H1 (cell line): Measurements from ENCODE around the gene FRMD3. TPM values are rescaled to one million over a fixed set of nuclear protein-coding genes. Genes with fewer than 3 reads are reported as not detected.

Experiments used
- ASH2L ChIP-seq: fragments of 200-600, 300-600 bp; sonication (generic); IDR thresholded peaks from one replicate; pipeline ENCODE4 v1.7.1; 2017; ENCODE audit warnings: low read length
- BRCA1 ChIP-seq: IDR thresholded peaks from 2 replicates; pipeline ENCODE4 v1.6.1; 2012; ENCODE audit warnings: low read depth, low read length, improper control_type of control experiment
- CBX8 ChIP-seq: fragments of 300-800, 300-1000 bp; sonication (generic); IDR thresholded peaks from 2 replicates; pipeline ENCODE4 v1.7.1; 2016; ENCODE audit warnings: low read depth, low read length, borderline replicate concordance
- CTCF ChIP-seq, 3 experiments: IDR thresholded peaks; 1 replicate in 2 of 3; 2 replicates in 1 of 3; pipeline versions ENCODE4 v1.5.1 to v1.6.1; 2011; ENCODE audit warnings: low read length in 3 of 3, mild to moderate bottlenecking in 3 of 3, inconsistent platforms in 2 of 3, low read depth in 1 of 3, moderate library complexity in 1 of 3; ENCODE audit not compliant: insufficient read depth in 1 of 3; ENCODE audit errors: control extremely low read depth in 1 of 3
- EZH2 ChIP-seq: fragments of 200-600 bp; sonication (generic); IDR thresholded peaks from 2 replicates; pipeline ENCODE4 v1.7.1; 2012; ENCODE audit warnings: low read depth, mild to moderate bottlenecking, moderate library complexity, low read length, inconsistent platforms; ENCODE audit not compliant: severe bottlenecking
- FOSL1 ChIP-seq: IDR thresholded peaks from 2 replicates; pipeline ENCODE4 v1.6.1; 2011; ENCODE audit warnings: mild to moderate bottlenecking, low read depth, low read length, moderate library complexity; ENCODE audit not compliant: insufficient read depth
- GTF2F1 ChIP-seq: IDR thresholded peaks from 2 replicates; pipeline ENCODE4 v1.6.1; 2012; ENCODE audit warnings: low read depth, low read length, improper control_type of control experiment, borderline replicate concordance
- HDAC2 ChIP-seq, 2 experiments: fragments of 300-600 bp in 1 of 2; sonication (generic) in 1 of 2; IDR thresholded peaks; 2 replicates each; pipeline ENCODE4 v1.6.1; 2011 to 2012; ENCODE audit warnings: low read depth in 2 of 2, low read length in 2 of 2, mild to moderate bottlenecking in 2 of 2, moderate library complexity in 2 of 2, borderline replicate concordance in 1 of 2, inconsistent platforms in 1 of 2
- PHF8 ChIP-seq: fragments of 200-600 bp; sonication (generic); conservative IDR thresholded peaks from 2 replicates; pipeline ENCODE4 v1.7.1; 2012; ENCODE audit warnings: low read depth, mild to moderate bottlenecking, inconsistent platforms, low read length, moderate library complexity
- RBBP5 ChIP-seq: IDR thresholded peaks from 2 replicates; pipeline ENCODE4 v1.7.1; 2012; ENCODE audit warnings: low read depth, mild to moderate bottlenecking, inconsistent platforms, low read length, moderate library complexity, borderline replicate concordance
- RFX5 ChIP-seq: IDR thresholded peaks from 2 replicates; pipeline ENCODE4 v1.6.1; 2011; ENCODE audit warnings: low read depth, low read length, improper control_type of control experiment, borderline replicate concordance
- RNF2 ChIP-seq: fragments of 200-900, 300-1000 bp; sonication (generic); IDR thresholded peaks from 2 replicates; pipeline ENCODE4 v1.7.1; 2016; ENCODE audit warnings: borderline replicate concordance, low read depth, mild to moderate bottlenecking, antibody characterized with exemption, low read length; ENCODE audit not compliant: poor library complexity, severe bottlenecking; ENCODE audit errors: missing control alignments
- SAP30 ChIP-seq: fragments of 300-600 bp; sonication (generic); IDR thresholded peaks from 2 replicates; pipeline ENCODE4 v1.7.1; 2012; ENCODE audit warnings: low read length, moderate library complexity, mild to moderate bottlenecking, inconsistent platforms; ENCODE audit not compliant: insufficient read depth, insufficient replicate concordance
- SIX5 ChIP-seq: IDR thresholded peaks from 2 replicates; pipeline ENCODE4 v1.6.1; 2011; ENCODE audit warnings: mild to moderate bottlenecking, low read depth, low read length
- SP4 ChIP-seq: IDR thresholded peaks from 2 replicates; pipeline ENCODE4 v1.6.1; 2012; ENCODE audit warnings: low read length, inconsistent platforms
- SRF ChIP-seq: IDR thresholded peaks from 2 replicates; pipeline ENCODE4 v1.6.1; 2011; ENCODE audit warnings: mild to moderate bottlenecking, low read depth, low read length, moderate library complexity
- TBP ChIP-seq: IDR thresholded peaks from 2 replicates; pipeline ENCODE4 v1.6.1; 2011; ENCODE audit warnings: low read depth, low read length, improper control_type of control experiment
- polyA plus RNA-seq, 7 experiments: library from polyadenylated mRNA; depleted of rRNA in 3 of 7; stranded (reverse) in 5 of 7; unstranded in 2 of 7; fragments of >200 nt in 5 of 7; fragments of 200-250 nt in 2 of 7; gene quantifications; 1 replicate in 5 of 7; 2 replicates in 1 of 7; 4 replicates in 1 of 7; pipeline versions ENCODE4 v1.2.1 to v1.2.3, GENCODE V29; 2011 to 2013; ENCODE audit warnings: missing spikeins in 2 of 7, mixed read lengths in 2 of 7
- total RNA-seq: library from RNA; stranded (reverse); fragmentation: NEBNext Ultra II Directional; extraction: Animal tissue kit (Norgen Biotek cat#: 25700); gene quantifications from 2 replicates; pipeline ENCODE4 v1.2.1, GENCODE V29; 2021
- TF ChIP-seq, protein P1 (sequence below): IDR thresholded peaks from 2 replicates; pipeline ENCODE4 v1.6.1; 2012; ENCODE audit warnings: inconsistent platforms
- TF ChIP-seq, protein P2 (sequence below): IDR thresholded peaks from 2 replicates; pipeline ENCODE4 v1.6.1; 2012; ENCODE audit warnings: inconsistent platforms

Gene FRMD3
- total and polyA plus RNA-seq, 2 of the 8 experiments (the other 6 are each of a cell fraction or from before 2014, with no cell fraction given) = 0.15 to 1.4 TPM

GRCh38 chr9:83537331-83538171 is 650 bp downstream of the FRMD3 start (continued):
- TF ChIP-seq FOSL1 (no peak), TBP (no peak), RBBP5 (no peak; the same call in 1 of the 2 replicates), RNF2 (no peak), CTCF (IDR thresholded peaks at IDR 0.05; ENCODE audit: control extremely low read depth in 1 of 3, insufficient read depth in 1 of 3, low read depth in 1 of 3, low read length in 3 of 3) (no peak), SP4 (no peak), SAP30 (no peak), PHF8 (no peak), SIX5 (no peak), GTF2F1 (no peak), ASH2L (no peak), CBX8 (no peak), RFX5 (no peak), SRF (no peak), BRCA1 (no peak), EZH2 (peak; percentile 77), HDAC2 (IDR thresholded peaks at IDR 0.05; ENCODE audit: borderline replicate concordance in 1 of 2, low read depth in 2 of 2, low read length in 2 of 2) (no peak; a peak in 1 of 4 replicates)
- TF ChIP-seq, protein P1, sequence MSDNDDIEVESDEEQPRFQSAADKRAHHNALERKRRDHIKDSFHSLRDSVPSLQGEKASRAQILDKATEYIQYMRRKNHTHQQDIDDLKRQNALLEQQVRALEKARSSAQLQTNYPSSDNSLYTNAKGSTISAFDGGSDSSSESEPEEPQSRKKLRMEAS = peak; percentile 71
- TF ChIP-seq, protein P2, sequence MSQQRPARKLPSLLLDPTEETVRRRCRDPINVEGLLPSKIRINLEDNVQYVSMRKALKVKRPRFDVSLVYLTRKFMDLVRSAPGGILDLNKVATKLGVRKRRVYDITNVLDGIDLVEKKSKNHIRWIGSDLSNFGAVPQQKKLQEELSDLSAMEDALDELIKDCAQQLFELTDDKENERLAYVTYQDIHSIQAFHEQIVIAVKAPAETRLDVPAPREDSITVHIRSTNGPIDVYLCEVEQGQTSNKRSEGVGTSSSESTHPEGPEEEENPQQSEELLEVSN = peak; percentile 81
